NCI-H748 (cell line): Measurements from ENCODE around the gene SLC39A9.
"Not testable (repeated sequence)": the region's sequence is repeated elsewhere in the genome, so short reads cannot be mapped to it uniquely, and the experiment has no call there.

Experiments
- DNase-seq: peaks from one replicate; lab custom pipeline; 2025; ENCODE audit not compliant: unreplicated experiment; lab: John Stamatoyannopoulos, UW

The SLC39A9 gene

DNA sequence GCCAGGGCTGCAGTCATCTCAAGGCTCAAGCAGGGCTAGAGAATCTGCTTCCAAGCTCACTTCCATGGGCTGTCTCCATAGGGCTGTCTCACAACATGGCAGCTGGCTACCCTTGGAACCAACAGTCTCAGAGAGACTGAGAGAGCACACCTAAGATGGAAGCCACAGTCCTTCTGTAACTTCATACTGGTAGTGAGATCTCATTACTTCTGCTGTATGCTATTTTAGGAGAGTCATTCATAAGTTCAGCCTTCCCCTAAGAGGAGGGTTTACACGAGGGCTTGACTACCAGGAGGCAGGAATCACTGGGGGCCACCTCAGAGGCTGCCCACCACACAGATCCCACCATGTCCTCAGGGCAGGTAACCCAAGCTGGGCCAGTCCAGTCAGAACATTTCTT, 30.1 kb upstream of the SLC39A9 start:
- no peak for DNase-seq

DNA sequence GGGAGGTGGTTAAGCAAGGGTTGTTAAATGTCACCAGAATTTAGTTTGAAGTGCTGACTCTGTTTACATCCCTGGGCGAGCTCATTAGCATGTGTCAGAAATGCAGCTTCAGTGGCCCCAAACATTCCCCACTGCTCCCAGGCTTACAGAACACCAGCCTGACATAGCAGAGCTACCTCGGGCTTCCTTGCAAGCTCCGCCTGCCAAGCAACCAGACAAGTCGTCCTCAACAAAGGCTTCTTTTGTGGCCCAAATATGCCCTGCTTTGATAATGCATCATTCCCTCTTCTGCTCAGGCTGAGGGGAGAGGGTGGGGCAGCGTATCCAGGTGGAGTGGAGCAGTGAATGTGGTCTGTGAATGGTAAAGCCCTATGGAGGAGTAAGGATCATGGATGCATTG, 28.4 kb upstream of the SLC39A9 start:
- DNase-seq, result no peak

- DNase-seq, result no peak
Measured at GRCh38 chr14:69372146-69372545, 26.3 kb upstream of the SLC39A9 start.

DNA sequence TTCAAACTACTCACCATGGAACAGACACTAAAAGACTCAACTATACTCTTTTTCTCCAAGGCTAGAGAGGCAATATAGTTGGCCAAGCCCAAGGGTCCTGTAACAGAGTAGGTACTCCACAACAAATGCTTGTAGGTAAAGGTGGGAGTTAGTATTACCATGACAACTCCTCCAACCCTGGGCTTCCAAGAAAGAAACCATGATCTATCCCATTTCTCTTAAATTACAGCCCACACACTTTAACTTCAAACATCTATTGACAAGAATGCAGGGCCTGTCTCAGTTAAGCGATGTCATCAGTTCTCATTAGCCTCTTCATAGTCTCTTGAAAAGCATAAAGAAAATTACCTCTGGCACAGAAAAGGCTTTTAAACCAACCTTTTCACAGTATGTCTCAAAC, 25.4 kb upstream of the SLC39A9 start:
- no peak for DNase-seq

GRCh38 chr14:69374235-69374634, 24.3 kb upstream of the SLC39A9 start:
- no peak for DNase-seq

DNA sequence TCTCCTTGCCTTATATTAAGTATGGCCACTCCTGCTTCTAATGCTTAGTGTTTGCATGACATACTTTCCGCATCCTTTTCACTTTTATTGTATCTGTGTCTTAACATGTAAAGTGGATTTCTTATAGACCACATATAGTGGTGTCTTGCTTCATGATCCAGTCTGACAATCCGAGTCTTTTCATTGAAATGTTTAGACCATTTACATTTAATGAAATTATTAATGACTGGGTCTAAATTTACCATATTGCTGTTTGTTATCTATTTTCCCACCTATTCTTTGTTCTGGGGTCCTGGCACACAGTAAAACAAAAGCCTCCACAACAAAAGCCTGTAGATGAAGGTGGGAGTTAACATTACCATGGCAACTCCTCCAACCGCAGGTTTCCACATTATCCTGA, 23.3 kb upstream of the SLC39A9 start:
- DNase-seq, result no peak

- DNase-seq, result no peak
Measured at GRCh38 chr14:69375722-69376121, 22.8 kb upstream of the SLC39A9 start.

DNA sequence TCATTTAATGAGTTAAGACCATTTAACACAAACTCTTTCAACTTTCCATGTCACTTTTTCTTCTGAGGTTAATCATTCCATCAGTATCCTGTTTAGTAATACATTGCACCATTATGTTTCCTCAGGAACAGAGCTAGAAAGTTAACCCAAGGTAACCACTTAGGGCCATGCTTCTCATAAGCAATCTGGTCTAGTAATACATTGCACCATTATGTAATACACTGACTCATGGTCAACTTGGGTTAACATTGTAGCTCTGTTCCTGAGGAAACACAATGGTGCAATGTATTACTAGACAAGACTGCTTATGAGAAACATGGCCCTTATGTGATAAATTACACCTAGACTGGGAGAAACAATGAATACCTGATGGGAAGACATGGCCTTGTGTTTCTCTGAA, 22.1 kb upstream of the SLC39A9 start:
- no peak for DNase-seq

GRCh38 chr14:69378274-69378673, 20.2 kb upstream of the SLC39A9 start:
- no peak for DNase-seq

- DNase-seq, result no peak
Measured at GRCh38 chr14:69387311-69387710, 11.2 kb upstream of the SLC39A9 start.

GRCh38 chr14:69391400-69391799, 7.1 kb upstream of the SLC39A9 start:
- not testable (repeated sequence) for DNase-seq

DNA sequence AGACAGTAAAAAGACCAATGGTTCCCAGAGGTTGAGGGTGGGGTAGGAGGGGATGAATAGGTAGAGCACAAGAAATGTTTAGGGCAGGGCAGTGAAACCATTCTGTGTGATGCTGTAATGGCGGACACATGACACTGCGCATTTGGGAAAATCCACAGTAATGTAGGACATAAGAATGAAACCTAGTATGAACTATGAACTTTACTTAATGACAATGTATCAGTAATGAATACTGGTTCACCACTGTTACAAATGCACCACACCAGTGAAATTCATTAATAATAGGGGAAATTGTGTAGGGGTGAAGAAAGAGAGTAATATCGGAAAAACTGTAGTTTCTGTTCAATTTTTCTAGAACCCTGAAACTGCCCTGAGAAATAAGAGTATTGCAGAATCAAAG, 6.0 kb upstream of the SLC39A9 start:
- no peak for DNase-seq

- DNase-seq, result no peak
Measured at GRCh38 chr14:69395929-69396328, 2.6 kb upstream of the SLC39A9 start.

DNA sequence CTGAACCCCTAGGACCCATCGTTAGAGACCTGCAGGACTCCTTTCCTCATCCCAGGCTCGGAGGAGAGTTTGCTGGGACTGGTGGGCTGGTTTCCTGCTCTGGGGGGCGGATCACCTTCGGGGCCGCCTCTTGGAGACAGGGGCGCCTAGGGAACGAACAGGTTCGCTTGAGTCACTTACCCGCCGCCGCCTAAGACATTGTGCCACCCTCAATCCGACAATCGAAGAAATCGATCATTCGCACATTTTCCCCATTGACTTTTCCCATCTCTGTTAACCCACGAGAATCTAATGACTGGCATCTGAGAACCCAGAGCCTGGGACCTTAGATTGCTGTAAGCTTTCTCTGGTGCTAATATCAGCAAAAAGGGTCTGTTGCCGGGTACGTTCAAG, 322 bp downstream of the SLC39A9 start:
- DNase-seq, result peak; percentile 58

- DNase-seq, result no peak
Measured at GRCh38 chr14:69399750-69400149, 1.3 kb downstream of the SLC39A9 start.

DNA sequence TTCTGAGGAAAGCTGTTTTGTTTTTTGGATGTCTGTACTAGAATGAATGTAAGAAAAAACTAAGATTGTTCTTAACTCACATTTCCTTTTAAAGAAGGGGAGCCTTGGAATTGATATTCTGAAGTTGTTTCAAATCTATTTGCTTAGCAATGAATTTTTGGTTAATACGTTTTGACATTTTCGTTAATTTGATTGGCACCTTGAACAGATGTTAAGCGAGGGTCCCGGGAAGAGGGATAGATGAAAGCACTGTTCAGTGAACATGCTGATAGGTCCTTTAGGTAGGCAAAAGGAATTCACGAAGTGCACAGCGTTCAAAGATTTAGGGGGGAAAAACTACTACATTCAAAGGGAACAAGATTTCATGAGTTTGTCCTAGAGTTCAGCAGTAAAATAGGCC, 1.7 kb downstream of the SLC39A9 start:
- DNase-seq, result no peak

DNA sequence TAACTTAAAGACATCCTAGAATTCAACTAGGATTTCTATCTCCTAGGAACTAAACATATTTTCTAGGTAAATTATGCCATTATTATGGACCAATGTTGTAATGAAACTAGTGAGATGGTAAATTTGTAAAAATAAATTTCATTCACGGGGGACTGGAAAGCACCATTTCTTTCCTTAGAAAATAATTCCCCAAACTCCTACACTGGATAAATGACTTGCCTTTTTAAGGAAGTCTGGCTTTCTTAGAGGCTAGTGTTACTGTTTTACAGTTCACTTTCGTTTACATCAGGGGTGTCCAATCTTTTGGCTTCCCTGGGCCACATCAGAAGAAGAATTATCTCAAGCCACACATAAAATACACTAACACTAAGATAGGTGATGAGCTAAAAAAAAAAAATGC, 3.3 kb downstream of the SLC39A9 start:
- no peak for DNase-seq

DNA sequence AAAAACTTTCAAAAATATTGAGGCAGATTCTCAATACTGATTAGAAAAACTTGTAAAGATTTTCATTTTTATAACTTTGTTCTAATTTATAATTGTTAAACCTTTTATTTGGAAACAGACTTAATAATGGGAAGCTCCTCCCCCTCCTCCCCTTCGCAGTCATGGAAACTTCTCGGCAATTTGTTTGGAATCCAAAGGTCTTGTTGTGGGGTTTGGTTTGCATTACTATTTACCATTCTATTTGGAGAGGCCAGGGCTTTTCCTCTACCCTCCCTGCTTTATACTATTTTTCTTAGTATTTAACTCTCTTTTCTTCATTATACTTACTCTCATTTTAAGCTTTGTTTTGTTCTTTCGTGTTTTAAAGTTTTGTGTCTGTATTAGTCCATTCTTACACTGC, 6.0 kb downstream of the SLC39A9 start:
- DNase-seq, result no peak

GRCh38 chr14:69404883-69405282, 6.4 kb downstream of the SLC39A9 start:
- DNase-seq, result no peak

DNA sequence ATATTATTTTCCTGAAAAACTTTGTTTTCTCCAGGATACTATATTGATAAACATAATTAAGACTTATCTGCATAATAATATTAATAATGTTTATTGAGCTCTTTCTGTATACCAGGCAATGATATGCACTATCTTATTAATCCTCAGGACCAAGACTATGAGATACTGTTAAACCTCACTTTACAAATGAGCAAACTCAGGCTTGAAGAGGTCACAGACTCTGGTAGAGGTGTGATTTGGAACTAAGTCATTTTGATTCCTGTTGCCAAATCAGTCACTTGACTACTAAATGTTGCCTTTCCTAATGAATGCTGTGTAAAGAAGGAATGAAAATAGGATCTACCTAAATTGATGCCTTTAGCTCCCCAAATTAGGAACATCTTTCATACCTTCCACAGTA, 7.3 kb downstream of the SLC39A9 start:
- no peak for DNase-seq

DNA sequence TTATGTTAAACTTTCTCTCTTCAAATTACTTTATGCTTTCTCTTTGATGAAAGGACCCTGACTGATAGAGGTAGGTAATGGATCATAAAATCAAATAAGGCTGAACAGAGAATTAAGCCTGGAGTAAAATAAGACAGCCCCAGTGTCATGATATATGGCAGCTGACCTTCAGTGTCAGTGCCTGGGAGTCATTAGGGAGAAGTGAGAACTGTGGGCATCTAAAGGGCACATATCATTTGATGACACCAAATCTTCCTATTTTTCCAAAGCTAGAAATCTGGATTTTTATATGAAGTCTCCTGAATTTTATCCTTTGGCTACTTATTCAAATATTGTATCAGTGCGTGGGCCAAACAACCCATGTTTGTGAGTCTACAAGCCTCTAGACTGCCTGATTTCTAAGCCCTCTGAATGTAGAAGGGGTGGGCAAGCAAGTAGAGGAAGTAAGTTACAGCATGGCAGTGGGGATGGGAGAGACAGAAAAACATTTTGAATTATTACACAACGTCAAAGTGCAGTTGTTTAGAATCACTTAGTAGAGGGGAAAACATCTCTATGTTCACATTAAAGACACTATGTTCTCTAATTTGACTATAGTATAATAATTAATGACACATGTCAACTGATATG, 10.0 kb downstream of the SLC39A9 start:
- DNase-seq, result no peak

DNA sequence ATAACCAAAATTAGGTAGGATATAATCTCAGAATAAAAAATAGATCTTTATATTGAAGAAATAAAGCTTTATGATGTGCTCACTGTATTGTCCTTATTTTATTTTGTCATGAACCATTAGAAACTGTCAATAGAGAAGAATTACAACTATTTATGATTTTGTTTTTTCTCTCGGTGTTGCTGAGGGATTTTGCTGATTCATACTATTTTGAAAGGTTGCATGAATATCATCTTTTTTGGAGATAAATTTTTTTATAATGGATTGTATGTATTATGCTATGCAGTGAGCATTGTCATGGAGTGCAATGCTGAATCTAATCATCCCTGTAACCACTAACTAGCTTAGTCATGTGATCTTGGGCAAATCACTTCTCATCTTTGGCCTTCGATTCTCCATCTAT, 15.0 kb downstream of the SLC39A9 start:
- no peak for DNase-seq

DNA sequence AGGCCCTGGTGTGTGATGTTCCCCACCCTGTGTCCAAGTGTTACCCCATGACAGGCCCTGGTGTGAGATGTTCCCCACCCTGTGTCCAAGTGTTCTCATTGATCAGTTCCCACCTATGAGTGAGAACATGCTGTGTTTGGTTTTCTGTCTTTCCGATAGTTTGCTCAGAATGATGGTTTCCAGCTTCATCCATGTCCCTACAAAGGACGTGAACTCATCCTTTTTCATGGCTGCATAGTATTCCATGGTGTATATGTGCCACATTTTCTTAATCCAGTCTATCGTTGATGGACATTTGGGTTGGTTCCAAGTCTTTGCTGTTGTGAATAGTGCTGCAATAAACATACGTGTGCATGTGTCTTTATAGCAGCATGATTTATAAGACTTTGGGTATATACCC, 17.6 kb downstream of the SLC39A9 start:
- DNase-seq, result not testable (repeated sequence)

DNA sequence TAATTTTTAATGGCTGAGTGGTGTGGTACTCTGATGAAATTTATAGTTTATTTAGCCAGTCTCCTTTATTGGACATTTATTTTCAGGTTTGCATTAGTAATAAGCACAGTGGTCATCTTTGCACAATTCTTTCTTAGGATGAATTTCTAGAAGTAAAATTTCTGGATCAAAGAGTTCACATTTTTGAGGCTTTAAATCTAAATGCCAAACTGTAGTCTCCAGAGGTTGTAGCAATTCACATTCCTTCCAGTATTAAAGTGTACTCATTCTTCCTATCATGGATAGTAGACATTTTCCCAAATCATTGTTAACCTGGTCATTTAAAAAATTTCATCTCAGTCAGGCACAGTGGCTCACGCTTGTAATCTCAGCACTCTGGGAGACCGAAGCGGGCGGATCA, 24.8 kb downstream of the SLC39A9 start:
- no peak for DNase-seq
